Loucy (cell line): ENCODE results near the gene IFT27.

Experiments used
- H2AFZ ChIP-seq: fragments of 200-600 bp; sonication (generic); 2 replicates; pipeline ENCODE4 v1.6.0; 2016; ENCODE audit warnings: antibody characterized with exemption, mild to moderate bottlenecking, low read length, moderate library complexity
- H3F3A ChIP-seq: fragments of 200-600 bp; 2 replicates; pipeline ENCODE4 v1.6.0; 2016; ENCODE audit warnings: antibody characterized with exemption, low read depth, mild to moderate bottlenecking
- H3K27me3 ChIP-seq: fragments of 200-600 bp; sonication (generic); 2 replicates; pipeline ENCODE4 v1.6.1; 2014; ENCODE audit warnings: low read length, mild to moderate bottlenecking; ENCODE audit not compliant: insufficient read depth, poor library complexity, severe bottlenecking
- H3K36me3 ChIP-seq: fragments of 200-600 bp; sonication (generic); 2 replicates; pipeline ENCODE4 v1.6.1; 2016; ENCODE audit warnings: low read length; ENCODE audit not compliant: insufficient read depth
- H3K4me1 ChIP-seq: fragments of 200-600 bp; sonication (generic); 2 replicates; pipeline ENCODE4 v1.5.1; 2014; ENCODE audit warnings: low read length, mild to moderate bottlenecking; ENCODE audit not compliant: insufficient read depth, poor library complexity, severe bottlenecking
- H3K4me2 ChIP-seq: fragments of 200-600 bp; sonication (generic); 2 replicates; pipeline ENCODE4 v1.6.0; 2014; ENCODE audit warnings: antibody characterized with exemption, low read length, low read depth, mild to moderate bottlenecking; ENCODE audit not compliant: poor library complexity, severe bottlenecking
- H3K4me3 ChIP-seq: fragments of 200-600 bp; sonication (generic); 2 replicates; pipeline ENCODE4 v1.5.1; 2014; ENCODE audit warnings: low read length, mild to moderate bottlenecking, mixed read lengths; ENCODE audit not compliant: poor library complexity, severe bottlenecking
- H3K79me2 ChIP-seq: fragments of 200-600 bp; sonication (generic); 2 replicates; pipeline ENCODE4 v1.6.1; 2014; ENCODE audit warnings: low read length; ENCODE audit not compliant: insufficient read depth
- H3K9ac ChIP-seq: fragments of 200-600 bp; sonication (generic); 2 replicates; pipeline ENCODE4 v1.6.0; 2014; ENCODE audit warnings: mild to moderate bottlenecking, low read depth, low read length, moderate library complexity; ENCODE audit not compliant: poor library complexity, severe bottlenecking
- H3K9me2 ChIP-seq: fragments of 200-600 bp; sonication (generic); replicated peaks from 2 replicates; pipeline ENCODE4 v1.6.1; 2016; ENCODE audit warnings: low read depth, low read length, mixed read lengths
- H3K9me3 ChIP-seq: fragments of 200-600 bp; sonication (generic); 2 replicates; pipeline ENCODE4 v1.6.1; 2014; ENCODE audit warnings: mild to moderate bottlenecking, antibody characterized with exemption, low read length, low read depth; ENCODE audit not compliant: insufficient read depth
- H4K20me1 ChIP-seq: fragments of 200-600 bp; sonication (generic); 2 replicates; pipeline ENCODE4 v1.6.0; 2014; ENCODE audit warnings: antibody characterized with exemption, low read length, mild to moderate bottlenecking; ENCODE audit not compliant: insufficient read depth, poor library complexity, severe bottlenecking
- EZH2phosphoT487 ChIP-seq: fragments of 200-600 bp; IDR thresholded peaks from 2 replicates; pipeline ENCODE4 v1.6.1; 2018; ENCODE audit warnings: antibody characterized with exemption, mild to moderate bottlenecking, moderate library complexity, borderline replicate concordance
- TF ChIP-seq, protein P1 (sequence below): fragments of 200-600 bp; sonication (generic); conservative IDR thresholded peaks from 2 replicates; pipeline ENCODE4 v1.5.1; 2014; ENCODE audit warnings: mild to moderate bottlenecking, antibody characterized with exemption, low read length

The IFT27 gene

DNA sequence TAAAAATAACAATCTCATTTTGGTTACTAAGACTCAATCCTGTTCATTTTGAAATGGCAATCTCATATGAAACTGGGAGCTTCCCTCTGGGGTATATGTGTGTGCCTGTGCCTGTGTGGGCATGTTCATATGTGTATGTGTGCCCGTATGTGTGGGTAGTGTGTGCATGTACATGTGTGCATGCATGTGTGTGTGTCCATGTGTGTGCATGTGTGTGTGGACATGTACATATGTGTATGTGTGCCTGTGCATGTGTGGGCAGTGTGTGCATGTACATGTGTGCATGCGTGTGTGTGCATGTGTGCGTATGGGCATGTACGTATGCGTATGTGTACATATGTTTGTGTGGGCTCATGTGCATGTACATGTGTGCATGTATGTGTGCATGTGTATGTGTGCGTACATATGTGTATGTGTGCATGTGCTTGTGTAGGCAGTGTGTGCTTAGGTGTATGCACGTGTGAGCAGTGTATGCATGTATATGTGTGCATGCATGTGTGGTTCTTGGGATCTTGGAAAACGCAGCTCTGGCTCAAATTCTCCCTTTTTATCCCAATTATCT is 47.9 kb downstream of the IFT27 start:
- no peaks in the 10 kb centered on the region for H3K36me3 ChIP-seq
- no peaks in the 10 kb centered on the region for H3K79me2 ChIP-seq
- H3K9ac ChIP-seq, result no peak overlapping the region
- TF ChIP-seq EZH2phosphoT487, result no peak
- TF ChIP-seq, protein P1, sequence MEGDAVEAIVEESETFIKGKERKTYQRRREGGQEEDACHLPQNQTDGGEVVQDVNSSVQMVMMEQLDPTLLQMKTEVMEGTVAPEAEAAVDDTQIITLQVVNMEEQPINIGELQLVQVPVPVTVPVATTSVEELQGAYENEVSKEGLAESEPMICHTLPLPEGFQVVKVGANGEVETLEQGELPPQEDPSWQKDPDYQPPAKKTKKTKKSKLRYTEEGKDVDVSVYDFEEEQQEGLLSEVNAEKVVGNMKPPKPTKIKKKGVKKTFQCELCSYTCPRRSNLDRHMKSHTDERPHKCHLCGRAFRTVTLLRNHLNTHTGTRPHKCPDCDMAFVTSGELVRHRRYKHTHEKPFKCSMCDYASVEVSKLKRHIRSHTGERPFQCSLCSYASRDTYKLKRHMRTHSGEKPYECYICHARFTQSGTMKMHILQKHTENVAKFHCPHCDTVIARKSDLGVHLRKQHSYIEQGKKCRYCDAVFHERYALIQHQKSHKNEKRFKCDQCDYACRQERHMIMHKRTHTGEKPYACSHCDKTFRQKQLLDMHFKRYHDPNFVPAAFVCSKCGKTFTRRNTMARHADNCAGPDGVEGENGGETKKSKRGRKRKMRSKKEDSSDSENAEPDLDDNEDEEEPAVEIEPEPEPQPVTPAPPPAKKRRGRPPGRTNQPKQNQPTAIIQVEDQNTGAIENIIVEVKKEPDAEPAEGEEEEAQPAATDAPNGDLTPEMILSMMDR, result no peak
- no peak overlapping the region for H3K4me3 ChIP-seq
- no peaks in the 10 kb centered on the region for H3K4me1 ChIP-seq
- H4K20me1 ChIP-seq, result no peaks in the 10 kb centered on the region
- H3F3A ChIP-seq, result no peaks in the 10 kb centered on the region
- H3K9me3 ChIP-seq, result no peaks in the 10 kb centered on the region
- H2AFZ ChIP-seq, result no peak overlapping the region
- H3K9me2 ChIP-seq, result no peaks in the 10 kb centered on the region
- no peaks in the 10 kb centered on the region for H3K27me3 ChIP-seq
- no peak overlapping the region for H3K4me2 ChIP-seq

DNA sequence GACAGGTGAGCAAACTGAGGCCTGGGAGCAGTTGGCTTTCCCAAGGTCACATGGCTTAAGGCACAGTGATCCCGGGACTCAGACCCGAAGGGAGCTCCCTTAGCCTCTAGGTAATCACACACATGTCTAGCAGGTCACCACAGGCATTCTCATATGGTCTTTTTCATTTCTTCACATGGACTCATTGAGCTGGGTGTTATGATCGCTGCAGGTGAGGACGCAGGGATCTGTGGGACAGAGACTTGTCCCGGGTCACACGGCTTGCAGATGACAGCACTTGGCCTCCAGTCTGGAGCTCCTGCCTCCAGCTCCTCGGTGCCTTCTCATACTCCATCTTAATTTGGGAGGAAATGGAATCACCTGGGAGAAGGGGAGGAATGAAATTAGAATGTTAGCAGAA is 48.8 kb downstream of the IFT27 start:
- Histone ChIP-seq H4K20me1 (no peaks in the 10 kb centered on the region), H3K9ac (no peak overlapping the region), H2AFZ (no peak overlapping the region), H3K9me3 (no peaks in the 10 kb centered on the region), H3K4me2 (no peak overlapping the region), H3K4me3 (no peak overlapping the region), H3K9me2 (no peaks in the 10 kb centered on the region), H3K4me1 (no peaks in the 10 kb centered on the region), H3F3A (no peaks in the 10 kb centered on the region), H3K27me3 (no peaks in the 10 kb centered on the region), H3K36me3 (no peaks in the 10 kb centered on the region), H3K79me2 (no peaks in the 10 kb centered on the region)
- TF ChIP-seq EZH2phosphoT487, result no peak
- TF ChIP-seq, protein P1, result no peak

DNA sequence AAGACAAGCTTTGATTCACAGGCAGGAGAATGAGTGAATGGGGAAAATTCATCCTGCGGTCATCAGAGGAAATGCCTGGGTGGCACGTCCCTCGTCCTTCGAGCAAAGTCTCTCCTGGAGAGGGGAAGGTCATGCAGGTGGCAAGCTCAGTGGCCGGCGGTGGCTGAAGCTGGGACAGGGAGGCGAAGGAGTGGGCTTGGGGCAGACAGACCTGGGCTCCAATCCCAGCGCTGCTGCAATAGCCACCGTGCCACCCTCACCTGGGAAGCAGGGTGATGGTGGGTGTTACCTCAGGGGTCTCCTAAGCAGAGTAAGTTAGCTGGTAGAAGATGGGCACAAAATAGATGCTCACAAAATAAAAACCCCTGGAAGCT is 49.9 kb downstream of the IFT27 start:
- no peak overlapping the region for H3K4me3 ChIP-seq
- no peaks in the 10 kb centered on the region for H3F3A ChIP-seq
- H2AFZ ChIP-seq, result no peak overlapping the region
- H3K9me2 ChIP-seq, result no peaks in the 10 kb centered on the region
- H3K4me2 ChIP-seq, result no peak overlapping the region
- H3K27me3 ChIP-seq, result no peaks in the 10 kb centered on the region
- no peak overlapping the region for H3K9ac ChIP-seq
- no peaks in the 10 kb centered on the region for H3K79me2 ChIP-seq
- H3K4me1 ChIP-seq, result no peaks in the 10 kb centered on the region
- no peaks in the 10 kb centered on the region for H3K9me3 ChIP-seq
- no peak for TF ChIP-seq EZH2phosphoT487
- TF ChIP-seq, protein P1, result no peak
- no peaks in the 10 kb centered on the region for H3K36me3 ChIP-seq
- no peaks in the 10 kb centered on the region for H4K20me1 ChIP-seq
